Activated CD4-positive, alpha-beta T cell treated with anti-CD3 and anti-CD28 coated beads, Interleukin-2, amount 10 ng/mL, durations not matched to agents 7 days and 5 days (primary cell): ENCODE data around the gene PIK3R5. TPM values are rescaled to one million over a fixed set of nuclear protein-coding genes. Genes with fewer than 3 reads are reported as not detected.
A peak's percentile ranks its signal among the peaks of the same experiment; 100 is the strongest.
"Not testable (repeated sequence)": the region's sequence is repeated elsewhere in the genome, so short reads cannot be mapped to it uniquely, and the experiment has no call there.

Experiments
- CTCF ChIA-PET: fragments of 350-600 bp; sonication (Branson Sonifier 250); formaldehyde crosslinking; loops from one replicate; lab custom pipeline; 2021; ENCODE audit warnings: antibody characterized with exemption; lab: Charles Lee
- POLR2A ChIA-PET: fragments of 350-600 bp; sonication (Branson Sonifier 250); formaldehyde crosslinking; loops from one replicate; lab custom pipeline; 2021; ENCODE audit warnings: antibody characterized with exemption; lab: Charles Lee
- DNase-seq: peaks from one replicate; pipeline ENCODE4 v3.0.0-alpha.2; 2020
- H3K27ac Mint-ChIP-seq: one replicate; pipeline ENCODE4 v1.8.0; 2021; ENCODE audit warnings: mild to moderate bottlenecking, moderate library complexity, mixed read lengths
- H3K27me3 Mint-ChIP-seq: one replicate; pipeline ENCODE4 v1.8.0; 2021; ENCODE audit warnings: mixed read lengths
- H3K36me3 Mint-ChIP-seq: one replicate; pipeline ENCODE4 v1.8.0; 2021; ENCODE audit warnings: low read depth, mixed read lengths
- H3K4me1 Mint-ChIP-seq: one replicate; pipeline ENCODE4 v1.8.0; 2021; ENCODE audit warnings: mixed read lengths
- H3K4me3 Mint-ChIP-seq: one replicate; pipeline ENCODE4 v1.8.0; 2021; ENCODE audit warnings: mild to moderate bottlenecking, moderate library complexity, mixed read lengths
- H3K9me3 Mint-ChIP-seq: one replicate; pipeline ENCODE4 v1.8.0; 2021; ENCODE audit warnings: mixed read lengths
- total RNA-seq, 2 experiments: library from RNA; stranded (reverse); gene quantifications; one replicate each; pipeline ENCODE4 v1.2.3, GENCODE V29; 2021

Gene PIK3R5
- total RNA-seq, 2 experiments from 2014 or later = 73.4 to 77.6 TPM

GRCh38 chr17:8887834-8888703 lies 77.4 kb downstream of the PIK3R5 start:
- H3K9me3 Mint-ChIP-seq = no peaks in the 10 kb centered on the region
- CTCF ChIA-PET = no interaction called here
- peaks cover 59% of the 10 kb centered on the region for H3K36me3 Mint-ChIP-seq
- no peak for DNase-seq
- no peaks in the 10 kb centered on the region for H3K27me3 Mint-ChIP-seq
- POLR2A ChIA-PET = no interaction called here
- no peak overlapping the region for H3K27ac Mint-ChIP-seq
- no peak overlapping the region for H3K4me3 Mint-ChIP-seq
- H3K4me1 Mint-ChIP-seq = peaks cover 16% of the 10 kb centered on the region

DNA sequence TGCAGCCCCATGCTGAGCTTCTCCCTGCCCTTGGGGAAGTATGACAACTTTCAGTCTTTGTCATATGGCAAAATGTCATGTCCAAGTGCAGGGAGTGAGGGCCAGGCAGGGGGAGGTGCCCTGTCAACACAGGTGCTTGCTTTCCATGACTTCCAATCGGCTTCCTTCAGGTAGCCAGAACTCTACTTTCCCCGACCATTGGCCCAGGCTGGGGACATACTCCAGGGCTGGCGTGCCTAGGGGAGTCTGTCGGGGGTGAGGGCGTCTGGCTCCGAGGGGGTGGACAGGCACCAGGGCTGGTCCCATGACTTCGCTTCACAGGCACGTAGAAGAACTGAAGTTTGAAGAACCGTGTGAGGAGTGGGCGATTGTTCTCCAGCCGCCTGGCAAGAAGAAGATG lies 78.2 kb downstream of the PIK3R5 start:
- peak overlapping the region; percentile 25 for H3K27ac Mint-ChIP-seq
- H3K4me3 Mint-ChIP-seq = no peak overlapping the region
- H3K36me3 Mint-ChIP-seq = peaks cover 59% of the 10 kb centered on the region
- POLR2A ChIA-PET = no interaction called here
- DNase-seq = no peak
- H3K27me3 Mint-ChIP-seq = no peaks in the 10 kb centered on the region
- CTCF ChIA-PET = no interaction called here
- no peaks in the 10 kb centered on the region for H3K9me3 Mint-ChIP-seq
- peaks cover 8% of the 10 kb centered on the region for H3K4me1 Mint-ChIP-seq

GRCh38 chr17:8885967-8886684 lies 79.4 kb downstream of the PIK3R5 start:
- Mint-ChIP-seq H3K36me3 (peaks cover 52% of the 10 kb centered on the region), H3K9me3 (no peaks in the 10 kb centered on the region), H3K4me1 (peaks cover 3% of the 10 kb centered on the region), H3K4me3 (no peak overlapping the region), H3K27ac (peak overlapping the region; percentile 36), H3K27me3 (no peaks in the 10 kb centered on the region)
- CTCF ChIA-PET = interaction anchor here (1.0 kb wide), 1 partner anchor 28 kb away, joined by 3 read pairs; no protein-coding TSS in a partner anchor
- no peak for DNase-seq
- POLR2A ChIA-PET = no interaction called here

DNA sequence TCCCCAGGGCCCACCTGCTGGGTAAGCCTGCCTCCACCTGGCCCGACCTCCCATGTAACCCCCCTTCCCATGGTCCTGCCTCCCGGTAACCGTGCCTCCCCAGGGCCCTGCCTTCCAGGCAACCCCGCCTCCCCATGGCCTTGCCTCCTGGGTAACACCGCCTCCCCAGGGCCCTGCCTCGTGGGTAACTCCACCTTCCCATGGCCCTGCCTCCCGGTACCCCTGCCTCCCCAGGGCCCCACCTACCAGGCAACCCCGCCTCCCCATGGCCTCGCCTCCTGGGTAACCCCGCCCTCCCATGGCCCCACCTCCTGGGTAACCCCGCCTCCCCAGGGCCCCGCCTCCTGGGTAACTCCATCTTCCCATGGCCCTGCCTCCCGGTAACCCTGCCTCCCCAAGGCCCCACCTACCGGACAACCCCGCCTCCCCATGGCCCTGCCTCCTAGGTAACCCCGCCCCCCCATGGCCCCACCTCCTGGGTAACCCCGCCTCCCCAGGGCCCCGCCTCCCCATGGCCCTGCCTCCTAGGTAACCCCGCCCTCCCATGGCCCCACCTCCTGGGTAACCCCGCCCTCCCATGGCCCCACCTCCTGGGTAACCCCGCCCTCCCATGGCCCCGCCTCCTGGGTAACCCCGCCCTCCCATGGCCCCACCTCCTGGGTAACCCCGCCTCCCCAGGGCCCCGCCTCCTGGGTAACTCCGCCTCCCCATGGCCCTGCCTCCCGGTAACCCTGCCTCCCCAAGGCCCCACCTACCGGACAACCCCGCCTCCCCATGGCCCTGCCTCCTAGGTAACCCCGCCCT lies 80.1 kb downstream of the PIK3R5 start:
- CTCF ChIA-PET = interaction anchor here (1.0 kb wide), 1 partner anchor 28 kb away, joined by 3 read pairs; no protein-coding TSS in a partner anchor
- H3K9me3 Mint-ChIP-seq, H3K4me3 Mint-ChIP-seq, H3K27ac Mint-ChIP-seq, H3K27me3 Mint-ChIP-seq, H3K4me1 Mint-ChIP-seq, POLR2A ChIA-PET: not testable (repeated sequence)
- H3K36me3 Mint-ChIP-seq = peaks cover 56% of the 10 kb centered on the region
- peak; percentile 37 for DNase-seq

DNA sequence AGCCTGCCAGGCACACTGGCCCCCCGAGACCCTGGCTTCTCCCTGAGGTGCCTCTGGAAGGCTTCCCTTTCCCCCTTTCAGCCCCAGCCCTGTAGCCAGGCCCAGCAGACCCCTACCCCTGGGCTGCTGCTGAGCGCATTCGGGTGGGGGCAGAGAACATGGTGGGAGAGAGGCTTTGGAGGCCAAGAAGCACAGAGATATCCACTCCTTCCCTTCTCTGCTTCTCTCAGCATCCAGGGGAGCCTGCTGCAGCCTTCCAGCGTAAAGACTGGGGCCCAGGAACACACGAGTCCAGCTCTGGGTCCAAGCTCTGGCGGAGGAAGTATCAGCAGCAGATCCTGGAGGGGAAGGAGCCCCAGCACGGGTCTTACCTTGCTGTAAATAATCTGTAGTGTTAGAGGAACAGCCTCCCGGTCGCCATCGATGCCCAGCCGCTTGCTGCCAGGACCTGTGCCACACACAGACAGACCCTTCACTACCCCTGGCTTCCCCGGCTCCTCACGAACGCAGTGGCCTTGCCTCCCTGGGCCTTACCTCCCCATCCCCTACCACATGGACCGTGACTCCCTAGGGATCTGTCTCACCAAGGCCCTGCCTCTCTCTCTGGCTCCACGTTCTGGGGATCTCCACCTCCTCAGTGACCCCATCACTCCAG lies 81.0 kb downstream of the PIK3R5 start:
- POLR2A ChIA-PET = no interaction called here

DNA sequence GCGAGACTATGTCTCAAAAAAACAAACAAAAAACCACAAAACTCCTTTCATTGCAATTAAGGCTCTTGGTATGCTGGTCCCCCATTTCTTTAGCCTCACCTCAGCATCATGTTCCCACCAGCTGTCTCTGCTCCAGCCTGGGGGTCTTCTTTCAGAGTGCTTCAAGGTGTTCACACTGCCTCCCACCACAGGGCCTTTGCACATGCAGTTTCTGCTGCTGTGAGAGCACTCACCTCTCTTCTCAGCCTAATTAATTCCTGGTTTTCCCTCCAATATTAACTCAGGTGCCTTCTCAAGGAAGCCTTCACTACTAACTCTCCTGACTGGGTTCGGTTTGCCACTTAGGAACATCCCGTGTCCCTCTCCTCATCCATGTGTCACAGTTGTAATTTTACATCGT lies 82.2 kb downstream of the PIK3R5 start:
- Mint-ChIP-seq H3K27me3 (no peaks in the 10 kb centered on the region), H3K9me3 (no peaks in the 10 kb centered on the region), H3K36me3 (peaks cover 64% of the 10 kb centered on the region), H3K27ac (no peak overlapping the region), H3K4me1 (peaks cover 3% of the 10 kb centered on the region), H3K4me3 (no peak overlapping the region)
- ChIA-PET CTCF (interaction anchor here (0.6 to 1.1 kb wide), 2 partner anchors 9 to 86 kb away, joined by 3 read pairs; no protein-coding TSS in a partner anchor), POLR2A (no interaction called here)
- no peak for DNase-seq

More for the DNA sequence above, 81.0 kb downstream of the PIK3R5 start:
- Mint-ChIP-seq H3K4me1 (peaks cover 3% of the 10 kb centered on the region), H3K9me3 (no peaks in the 10 kb centered on the region), H3K36me3 (peaks cover 63% of the 10 kb centered on the region), H3K27me3 (no peaks in the 10 kb centered on the region), H3K27ac (no peak overlapping the region), H3K4me3 (no peak overlapping the region)
- no peak for DNase-seq
- CTCF ChIA-PET = no interaction called here

DNA sequence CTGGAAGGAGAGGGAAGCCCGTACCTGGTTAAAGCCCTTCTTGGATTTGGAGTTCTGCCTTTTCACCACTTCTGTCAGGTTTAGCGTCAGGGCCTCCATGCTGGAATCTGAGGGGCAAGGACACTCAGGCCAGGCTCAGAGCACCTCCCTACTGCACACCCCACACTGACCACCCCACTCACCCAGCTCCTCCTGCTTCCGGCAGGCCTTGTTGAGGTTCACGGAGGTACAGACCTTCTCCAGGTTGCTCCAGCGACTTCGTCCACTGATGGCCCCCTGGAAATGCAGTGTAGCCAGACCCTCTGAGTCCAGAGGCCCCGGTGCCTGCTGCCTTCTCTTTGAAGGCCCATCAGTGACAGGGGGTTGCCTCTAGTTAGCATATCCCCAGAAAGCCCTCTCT lies 83.9 kb downstream of the PIK3R5 start:
- ChIA-PET CTCF (interaction anchor here (0.7 to 1.0 kb wide), 2 partner anchors 13 to 20 kb away, joined by 3 read pairs; no protein-coding TSS in a partner anchor), POLR2A (no interaction called here)
- Mint-ChIP-seq H3K4me3 (no peak overlapping the region), H3K27ac (no peak overlapping the region), H3K9me3 (no peaks in the 10 kb centered on the region), H3K27me3 (no peaks in the 10 kb centered on the region), H3K36me3 (peaks cover 65% of the 10 kb centered on the region), H3K4me1 (peaks cover 3% of the 10 kb centered on the region)
- no peak for DNase-seq

DNA sequence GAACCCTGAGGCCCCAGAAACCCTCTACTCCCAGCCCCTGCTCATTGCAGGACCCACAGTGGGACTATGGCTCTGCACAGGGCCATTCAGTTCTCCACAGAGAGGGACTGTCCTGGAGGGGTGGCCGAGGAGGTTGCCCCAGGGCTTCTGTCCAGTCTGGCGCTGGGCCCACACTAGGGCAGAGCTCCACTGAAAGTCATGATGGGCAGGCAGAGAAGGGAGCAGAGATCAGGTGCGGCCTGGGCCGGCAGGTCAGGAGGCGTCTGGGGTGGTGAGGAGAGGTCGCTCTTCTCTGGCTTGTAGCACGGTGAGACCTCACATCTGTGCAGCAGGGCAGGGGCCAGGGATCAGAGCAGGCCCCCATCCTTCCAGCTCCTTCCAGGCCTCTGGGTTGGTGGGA lies 85.0 kb downstream of the PIK3R5 start:
- Mint-ChIP-seq H3K9me3 (no peaks in the 10 kb centered on the region), H3K4me1 (no peaks in the 10 kb centered on the region), H3K27ac (peak overlapping the region; percentile 54), H3K27me3 (no peaks in the 10 kb centered on the region), H3K36me3 (peaks cover 56% of the 10 kb centered on the region), H3K4me3 (no peak overlapping the region)
- CTCF ChIA-PET = no interaction called here
- DNase-seq = no peak
- POLR2A ChIA-PET = no interaction called here

DNA sequence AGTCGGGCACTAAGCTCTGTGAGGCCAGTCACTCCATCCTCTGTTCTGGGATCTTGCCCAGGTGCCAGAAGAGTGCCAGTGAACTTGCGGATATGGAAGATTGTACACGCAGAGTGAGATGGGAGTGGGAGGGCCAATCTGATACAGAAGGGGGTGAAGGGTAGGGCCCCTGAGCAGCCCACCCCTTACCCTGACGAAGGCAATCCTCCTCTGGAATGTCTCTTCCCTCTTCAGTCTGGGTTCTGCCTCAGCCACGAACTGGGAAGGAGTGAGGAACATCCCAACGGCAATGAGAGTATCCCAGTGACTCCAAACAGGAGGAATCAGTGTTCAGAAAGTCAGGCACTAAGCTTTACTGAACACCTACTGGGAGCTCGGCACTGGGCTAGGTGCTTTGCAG lies 86.1 kb downstream of the PIK3R5 start:
- POLR2A ChIA-PET = no interaction called here
- no peak overlapping the region for H3K27ac Mint-ChIP-seq

GRCh38 chr17:8877984-8878383 lies 87.5 kb downstream of the PIK3R5 start:
- no peaks in the 10 kb centered on the region for H3K4me1 Mint-ChIP-seq
- ChIA-PET CTCF (interaction anchor here (1.0 kb wide), 1 partner anchor 71 kb away, joined by 3 read pairs; no protein-coding TSS in a partner anchor), POLR2A (no interaction called here)
- no peak for DNase-seq
- H3K9me3 Mint-ChIP-seq = no peaks in the 10 kb centered on the region
- no peak overlapping the region for H3K27ac Mint-ChIP-seq
- no peak overlapping the region for H3K4me3 Mint-ChIP-seq
- no peaks in the 10 kb centered on the region for H3K27me3 Mint-ChIP-seq
- peaks cover 42% of the 10 kb centered on the region for H3K36me3 Mint-ChIP-seq

More for the DNA sequence above, 86.1 kb downstream of the PIK3R5 start:
- no peak for DNase-seq
- CTCF ChIA-PET = interaction anchor here (0.7 to 1.0 kb wide), 2 partner anchors 12 to 35 kb away, joined by 3 read pairs; partner anchors contain the start of gene PIK3R6
- H3K9me3 Mint-ChIP-seq = no peaks in the 10 kb centered on the region
- no peaks in the 10 kb centered on the region for H3K27me3 Mint-ChIP-seq
- no peaks in the 10 kb centered on the region for H3K4me1 Mint-ChIP-seq
- H3K4me3 Mint-ChIP-seq = no peak overlapping the region
- H3K36me3 Mint-ChIP-seq = peaks cover 54% of the 10 kb centered on the region

- DNase-seq = no peak
- Mint-ChIP-seq H3K4me3 (no peak overlapping the region), H3K27me3 (no peaks in the 10 kb centered on the region), H3K9me3 (no peaks in the 10 kb centered on the region), H3K36me3 (peaks cover 33% of the 10 kb centered on the region), H3K27ac (no peak overlapping the region), H3K4me1 (peaks cover 5% of the 10 kb centered on the region)
- ChIA-PET CTCF (interaction anchor here (1.0 kb wide), 1 partner anchor 9 kb away, joined by 4 read pairs; the partner anchor contains the start of gene PIK3R6), POLR2A (no interaction called here)
Observed at GRCh38 chr17:8875957-8876356, 89.5 kb downstream of the PIK3R5 start.

DNA sequence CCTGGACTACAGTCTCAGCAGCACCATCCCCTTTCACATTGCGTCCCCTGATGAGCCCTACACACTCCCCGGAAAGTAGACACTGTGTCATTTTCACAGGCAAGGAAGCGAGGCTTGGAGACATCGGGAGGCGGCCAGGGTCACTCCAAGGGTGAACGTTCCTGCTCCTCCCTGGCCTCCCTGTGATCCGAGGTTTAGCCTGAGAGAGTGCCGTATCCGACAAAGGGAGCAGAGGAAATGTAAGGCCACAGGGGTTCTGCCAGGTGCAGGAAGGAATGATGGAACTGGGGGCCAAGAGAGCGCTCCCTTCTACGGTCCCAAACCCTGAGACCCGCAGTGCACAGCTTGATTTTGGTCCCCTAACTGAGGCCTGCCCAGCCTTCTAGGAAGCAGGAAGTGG lies 90.1 kb downstream of the PIK3R5 start:
- no peaks in the 10 kb centered on the region for H3K27me3 Mint-ChIP-seq
- peaks cover 5% of the 10 kb centered on the region for H3K4me1 Mint-ChIP-seq
- no peak for DNase-seq
- POLR2A ChIA-PET = no interaction called here
- CTCF ChIA-PET = no interaction called here
- H3K9me3 Mint-ChIP-seq = no peaks in the 10 kb centered on the region
- peaks cover 29% of the 10 kb centered on the region for H3K36me3 Mint-ChIP-seq
- no peak overlapping the region for H3K27ac Mint-ChIP-seq
- no peak overlapping the region for H3K4me3 Mint-ChIP-seq
